Gastrocnemius medialis (tissue), 4 donors: ENCODE results near the gene MPC1L. TPM values are rescaled to one million over a fixed set of nuclear protein-coding genes. Genes with fewer than 3 reads are reported as not detected.

Source experiments
- ATAC-seq, 2 donors: fragments of 150-250 bp; one replicate each; pipeline ENCODE4 v1.9.1; 2016
- DNase-seq, 2 donors: peaks; one replicate each; pipeline ENCODE4 v3.0.0-alpha.2; 2019
- H3K27ac ChIP-seq, 4 donors: fragments of 200-600 bp; sonication (generic); 1 replicate in 1 of 4; 2 replicates in 3 of 4; pipeline ENCODE4 v1.5.1; 2016 to 2018; ENCODE audit warnings: mild to moderate bottlenecking in 2 of 4, moderate library complexity in 1 of 4
- H3K27me3 ChIP-seq, 3 donors: fragments of 200-600 bp; sonication (generic) in 2 of 3; 1 replicate in 1 of 3; 2 replicates in 2 of 3; pipeline versions ENCODE4 v1.5.1 to v1.6.0; 2016 to 2019; ENCODE audit warnings: mild to moderate bottlenecking in 1 of 3, moderate library complexity in 1 of 3
- H3K36me3 ChIP-seq, 2 donors: fragments of 200-600 bp; sonication (generic) in 1 of 2; one replicate each; pipeline ENCODE4 v1.5.1; 2017 to 2018
- H3K4me1 ChIP-seq, 2 donors: fragments of 200-600 bp; sonication (generic) in 1 of 2; one replicate each; pipeline ENCODE4 v1.5.1; 2016 to 2017; ENCODE audit warnings: mild to moderate bottlenecking in 2 of 2
- H3K4me3 ChIP-seq, 4 donors: fragments of 200-600 bp; sonication (generic) in 3 of 4; 1 replicate in 1 of 4; 2 replicates in 3 of 4; pipeline ENCODE4 v1.5.1; 2016 to 2019; ENCODE audit warnings: mild to moderate bottlenecking in 2 of 4
- H3K9me3 ChIP-seq, 3 donors: fragments of 200-600 bp; sonication (generic) in 2 of 3; 1 replicate in 1 of 3; 2 replicates in 2 of 3; pipeline ENCODE4 v1.5.1; 2016 to 2019
- POLR2A ChIP-seq, 2 donors: fragments of 450-650 bp; IDR thresholded peaks; one replicate each; pipeline ENCODE4 v1.6.1; 2017; ENCODE audit warnings: antibody characterized with exemption in 2 of 2, mild to moderate bottlenecking in 2 of 2, moderate library complexity in 2 of 2
- in situ Hi-C, 4 donors: fragments of 200-750 bp; cut with MboI; loops; one replicate each; pipeline versions ENCODE4 v1.15.0 to v1.8.0; 2017; ENCODE audit warnings: low sequenced_read_pairs in 4 of 4
- intact Hi-C: fragments of 100-400 bp; cut with DNase I; formaldehyde crosslinking; loops from one replicate; pipeline ENCODE4 v1.15.1; 2023; ENCODE audit warnings: low total_unique reads
- total RNA-seq, 4 donors: library from RNA; depleted of rRNA; stranded (reverse); fragments of >200 nt; gene quantifications; one replicate each; pipeline versions ENCODE4 v1.1.0 to v1.2.3, GENCODE V29; 2016
- TF ChIP-seq, protein P1 (sequence below), 5 experiments: fragments of 450-650 bp in 3 of 5; fragments of 200-600 bp in 2 of 5; sonication (generic) in 2 of 5; IDR thresholded peaks in 4 of 5; conservative IDR thresholded peaks in 1 of 5; 1 replicate in 4 of 5; 2 replicates in 1 of 5; pipeline ENCODE4 v1.5.1; 2016 to 2019; ENCODE audit warnings: antibody characterized with exemption in 5 of 5, mild to moderate bottlenecking in 3 of 5, moderate library complexity in 3 of 5

MPC1L gene
- total RNA-seq, 4 donors from 2014 or later = not detected

DNA sequence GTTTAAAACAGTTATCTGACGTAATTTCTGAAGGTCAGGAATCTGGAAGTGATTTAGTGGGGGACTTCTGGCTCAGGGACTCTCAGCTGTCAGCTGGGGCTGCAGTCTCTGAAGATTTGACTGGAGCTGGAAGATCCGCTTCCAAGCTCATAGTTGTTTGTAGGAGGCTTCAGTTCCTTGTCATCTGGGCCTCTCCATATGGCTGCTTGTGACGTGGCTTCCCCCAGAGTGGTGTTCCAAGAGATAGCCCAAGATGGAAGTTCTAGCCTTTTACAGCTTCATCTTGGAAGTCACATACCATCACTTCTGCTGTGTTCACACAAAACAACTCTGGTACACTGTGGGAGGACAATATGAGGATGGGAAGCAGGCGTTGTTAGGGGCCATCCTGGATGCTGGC is 2.1 kb downstream of the MPC1L start:
- H3K9me3 ChIP-seq = no peaks in the 10 kb centered on the region
- DNase-seq (no peak), ATAC-seq (no peak)
- H3K4me1 ChIP-seq = no peaks in the 10 kb centered on the region
- in situ Hi-C loops = no loop called here
- TF ChIP-seq, protein P1, sequence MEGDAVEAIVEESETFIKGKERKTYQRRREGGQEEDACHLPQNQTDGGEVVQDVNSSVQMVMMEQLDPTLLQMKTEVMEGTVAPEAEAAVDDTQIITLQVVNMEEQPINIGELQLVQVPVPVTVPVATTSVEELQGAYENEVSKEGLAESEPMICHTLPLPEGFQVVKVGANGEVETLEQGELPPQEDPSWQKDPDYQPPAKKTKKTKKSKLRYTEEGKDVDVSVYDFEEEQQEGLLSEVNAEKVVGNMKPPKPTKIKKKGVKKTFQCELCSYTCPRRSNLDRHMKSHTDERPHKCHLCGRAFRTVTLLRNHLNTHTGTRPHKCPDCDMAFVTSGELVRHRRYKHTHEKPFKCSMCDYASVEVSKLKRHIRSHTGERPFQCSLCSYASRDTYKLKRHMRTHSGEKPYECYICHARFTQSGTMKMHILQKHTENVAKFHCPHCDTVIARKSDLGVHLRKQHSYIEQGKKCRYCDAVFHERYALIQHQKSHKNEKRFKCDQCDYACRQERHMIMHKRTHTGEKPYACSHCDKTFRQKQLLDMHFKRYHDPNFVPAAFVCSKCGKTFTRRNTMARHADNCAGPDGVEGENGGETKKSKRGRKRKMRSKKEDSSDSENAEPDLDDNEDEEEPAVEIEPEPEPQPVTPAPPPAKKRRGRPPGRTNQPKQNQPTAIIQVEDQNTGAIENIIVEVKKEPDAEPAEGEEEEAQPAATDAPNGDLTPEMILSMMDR (IDR thresholded peaks at IDR 0.05 in 4 of 5, conservative IDR thresholded peaks at IDR 0.05 in 1 of 5) = no peak
- no peak for TF ChIP-seq POLR2A (IDR thresholded peaks at IDR 0.05)
- peaks cover 0 to 27% of the 10 kb centered on the region in 2 donors for H3K36me3 ChIP-seq
- H3K27me3 ChIP-seq = no peaks in the 10 kb centered on the region
- no peak overlapping the region for H3K4me3 ChIP-seq
- no peak overlapping the region for H3K27ac ChIP-seq
- intact Hi-C loops = no loop called here

DNA sequence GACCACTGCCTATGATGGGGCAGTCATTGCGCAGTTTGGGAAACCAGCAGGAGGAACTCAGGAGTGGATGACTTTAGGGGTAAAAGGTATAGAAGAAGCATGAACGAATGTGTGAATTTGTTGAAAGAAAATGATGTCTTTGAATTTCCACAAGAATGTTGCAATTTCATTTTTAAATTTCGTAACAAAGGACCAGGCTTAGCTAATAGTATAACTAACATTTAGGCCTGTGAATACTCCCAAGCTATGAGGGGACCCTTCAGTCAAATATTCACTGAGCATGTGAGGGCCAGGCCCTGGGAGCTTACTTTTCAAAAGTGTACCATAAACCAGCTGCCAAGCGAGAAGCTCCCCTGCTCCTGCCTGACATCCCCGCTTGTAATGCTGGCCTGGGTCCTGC is 5.3 kb downstream of the MPC1L start:
- in situ Hi-C loops (no loop called here), intact Hi-C loops (no loop called here)
- TF ChIP-seq POLR2A (IDR thresholded peaks at IDR 0.05) = no peak
- TF ChIP-seq, protein P1 (IDR thresholded peaks at IDR 0.05 in 4 of 5, conservative IDR thresholded peaks at IDR 0.05 in 1 of 5) = no peak
- Histone ChIP-seq H3K4me3 (no peak overlapping the region), H3K36me3 (peaks cover 0 to 51% of the 10 kb centered on the region in 2 donors), H3K4me1 (no peaks in the 10 kb centered on the region), H3K9me3 (no peaks in the 10 kb centered on the region), H3K27me3 (no peaks in the 10 kb centered on the region), H3K27ac (no peak overlapping the region)
- no peak for DNase-seq
- no peak for ATAC-seq

DNA sequence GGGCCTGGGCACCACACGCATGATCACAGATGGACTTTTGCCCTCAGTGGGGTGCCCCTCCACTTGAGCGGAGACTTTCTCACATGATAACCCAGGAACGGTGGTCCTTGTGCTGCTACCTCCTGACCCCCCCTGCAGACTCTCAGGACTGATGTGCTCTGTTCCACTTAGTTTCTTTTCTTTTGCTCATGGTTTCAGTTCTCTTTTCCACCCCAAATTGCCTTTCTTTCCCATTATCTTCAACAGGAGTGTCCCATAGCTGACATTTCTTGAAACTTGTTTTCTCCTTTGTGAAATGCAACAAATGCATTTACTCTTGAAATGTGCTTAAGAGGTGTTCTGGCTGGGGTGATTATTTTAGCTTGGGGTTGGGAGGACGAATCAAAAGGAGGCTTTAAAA is 9.0 kb downstream of the MPC1L start:
- no peak for TF ChIP-seq POLR2A (IDR thresholded peaks at IDR 0.05)
- TF ChIP-seq, protein P1 (IDR thresholded peaks at IDR 0.05 in 4 of 5, conservative IDR thresholded peaks at IDR 0.05 in 1 of 5) = no peak
- no peaks in the 10 kb centered on the region for H3K27me3 ChIP-seq
- in situ Hi-C loops = no loop called here

DNA sequence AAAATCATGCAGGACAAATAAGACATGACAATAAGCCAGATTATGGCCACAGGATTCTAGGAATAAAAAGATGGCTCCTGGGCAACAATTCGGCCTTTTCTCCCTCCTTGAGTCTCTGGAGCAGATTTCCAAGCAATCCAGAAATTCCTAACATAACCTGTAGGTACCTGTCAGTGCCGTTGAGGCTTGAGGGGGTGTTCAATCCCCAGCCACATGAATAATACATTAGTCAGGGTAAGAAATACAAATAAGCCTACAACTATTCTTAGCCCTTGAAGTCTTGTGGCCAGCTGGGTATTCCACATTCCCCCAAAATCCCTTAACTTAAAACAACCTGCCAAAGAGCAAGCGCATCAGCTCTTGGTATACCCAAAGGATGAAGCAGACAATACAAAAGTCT is 14.5 kb downstream of the MPC1L start:
- Histone ChIP-seq H3K9me3 (no peaks in the 10 kb centered on the region), H3K4me3 (no peak overlapping the region), H3K27ac (no peak overlapping the region), H3K36me3 (peaks cover 0 to 63% of the 10 kb centered on the region in 2 donors), H3K27me3 (no peaks in the 10 kb centered on the region), H3K4me1 (peaks cover 0 to 4% of the 10 kb centered on the region in 2 donors)
- ATAC-seq = no peak
- no peak for DNase-seq
- in situ Hi-C loops = no loop called here
- intact Hi-C loops = no loop called here
- TF ChIP-seq, protein P1 (IDR thresholded peaks at IDR 0.05 in 4 of 5, conservative IDR thresholded peaks at IDR 0.05 in 1 of 5) = no peak
- TF ChIP-seq POLR2A (IDR thresholded peaks at IDR 0.05) = no peak

More for the DNA sequence above, 9.0 kb downstream of the MPC1L start:
- Histone ChIP-seq H3K36me3 (peaks cover 0 to 84% of the 10 kb centered on the region in 2 donors), H3K4me1 (no peaks in the 10 kb centered on the region), H3K9me3 (no peaks in the 10 kb centered on the region), H3K27ac (no peak overlapping the region), H3K4me3 (no peak overlapping the region)
- DNase-seq (no peak), ATAC-seq (no peak)
- intact Hi-C loops = no loop called here

DNA sequence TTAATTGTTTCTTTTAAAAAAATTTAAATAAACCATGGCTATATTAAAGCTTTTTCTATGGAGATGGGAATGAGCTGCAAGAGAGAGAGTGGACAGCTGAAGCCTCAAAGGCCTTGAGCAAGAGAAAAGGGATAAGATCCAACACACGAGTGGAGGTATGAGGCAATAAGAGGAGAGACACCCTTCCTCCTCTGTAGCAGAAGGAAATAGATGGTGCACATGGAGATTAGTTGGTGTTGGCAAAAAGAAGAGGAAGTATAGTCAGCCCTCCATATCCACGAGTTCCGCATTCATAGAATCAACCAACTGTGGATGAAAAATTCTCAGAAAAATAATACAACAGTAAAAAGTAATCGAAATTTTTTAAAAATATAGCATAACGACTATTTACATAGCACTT is 20.9 kb downstream of the MPC1L start:
- intact Hi-C loops = loop anchor here (10.0 kb wide), 1 partner anchor 301 kb away; no protein-coding TSS in a partner anchor
- H3K4me1 ChIP-seq = peaks cover 17% of the 10 kb centered on the region in 2 donors
- TF ChIP-seq, protein P1 (IDR thresholded peaks at IDR 0.05 in 4 of 5, conservative IDR thresholded peaks at IDR 0.05 in 1 of 5) = no peak
- no peak for TF ChIP-seq POLR2A (IDR thresholded peaks at IDR 0.05)

More for the DNA sequence above, 20.9 kb downstream of the MPC1L start:
- DNase-seq = peak in 1 of 2 donors; percentile 28
- Histone ChIP-seq H3K4me3 (peak overlapping the region in 3 of 4 donors; percentile 31 to 54 (median 37)), H3K27ac (peak overlapping the region; percentile 59 to 80 (median 70)), H3K36me3 (peaks cover 0 to 2% of the 10 kb centered on the region in 2 donors), H3K27me3 (no peaks in the 10 kb centered on the region), H3K9me3 (no peaks in the 10 kb centered on the region)
- in situ Hi-C loops = loop anchor here in 1 of 4 donors (10.0 kb wide), 2 partner anchors 471 to 691 kb away; partner anchors contain the start of gene DDX3X
- peak; percentile 30 to 54 for ATAC-seq
